HFFc6 (cell line): Measurements from ENCODE around the gene IL1R2. TPM values are rescaled to one million over a fixed set of nuclear protein-coding genes. Genes with fewer than 3 reads are reported as not detected.

ENCODE experiments used
- DNase-seq: peaks from one replicate; pipeline ENCODE4 v3.0.0-alpha.2; 2018
- H3K27ac Mint-ChIP-seq: 2 replicates; pipeline ENCODE4 v1.8.0; 2020; ENCODE audit warnings: mild to moderate bottlenecking, mixed read lengths
- H3K27me3 Mint-ChIP-seq: 2 replicates; pipeline ENCODE4 v1.8.0; 2021; ENCODE audit warnings: mild to moderate bottlenecking, moderate library complexity, mixed read lengths; ENCODE audit not compliant: insufficient read depth
- H3K36me3 Mint-ChIP-seq: 2 replicates; pipeline ENCODE4 v1.8.0; 2021; ENCODE audit warnings: low read depth, mixed read lengths
- H3K4me1 Mint-ChIP-seq: 2 replicates; pipeline ENCODE4 v1.8.0; 2020; ENCODE audit warnings: low read depth, mixed read lengths
- H3K4me3 Mint-ChIP-seq: 2 replicates; pipeline ENCODE4 v1.8.0; 2020; ENCODE audit warnings: mild to moderate bottlenecking, moderate library complexity, mixed read lengths
- H3K9me3 Mint-ChIP-seq: 2 replicates; pipeline ENCODE4 v1.8.0; 2020; ENCODE audit warnings: mild to moderate bottlenecking, mixed read lengths
- CTCF ChIP-seq: fragments of 200-600 bp; sonication (generic); IDR thresholded peaks from 2 replicates; pipeline ENCODE4 v1.5.0; 2021; ENCODE audit warnings: antibody characterized with exemption, mild to moderate bottlenecking
- total RNA-seq, 6 experiments: library from RNA; stranded (reverse); fragmentation: NEBNext Ultra II Directional; extraction: Animal tissue kit (Norgen Biotek cat#: 25700); gene quantifications; 2 replicates in 1 of 6; 3 replicates in 5 of 6; pipeline ENCODE4 v1.2.3, GENCODE V29; 2021

IL1R2 gene
- total RNA-seq, 6 experiments from 2014 or later, result 0.25 to 0.36 TPM; not detected in 4

GRCh38 chr2:102027036-102027980 is 35.5 kb downstream of the IL1R2 start:
- no peaks in the 10 kb centered on the region for H3K27me3 Mint-ChIP-seq
- peak overlapping the region; percentile 61 for H3K4me3 Mint-ChIP-seq
- peak overlapping the region; percentile 87 for H3K27ac Mint-ChIP-seq
- H3K36me3 Mint-ChIP-seq, result peaks cover 3% of the 10 kb centered on the region; the same call in 1 of the 2 replicates
- H3K9me3 Mint-ChIP-seq, result no peaks in the 10 kb centered on the region
- H3K4me1 Mint-ChIP-seq, result peaks cover 59% of the 10 kb centered on the region
- peak; percentile 69 for DNase-seq
- TF ChIP-seq CTCF, result no peak

- Mint-ChIP-seq H3K4me3 (no peak overlapping the region), H3K4me1 (peaks cover 70% of the 10 kb centered on the region), H3K27ac (no peak overlapping the region), H3K9me3 (no peaks in the 10 kb centered on the region), H3K27me3 (no peaks in the 10 kb centered on the region), H3K36me3 (peaks cover 3% of the 10 kb centered on the region; the same call in 1 of the 2 replicates)
- DNase-seq, result no peak
- no peak for TF ChIP-seq CTCF
These were observed 36.7 kb downstream of the IL1R2 start for GRCh38 chr2:102028470-102028869.

- TF ChIP-seq CTCF, result no peak
- no peaks in the 10 kb centered on the region for H3K9me3 Mint-ChIP-seq
- H3K27ac Mint-ChIP-seq, result peak overlapping the region; percentile 72
- H3K27me3 Mint-ChIP-seq, result peaks cover 3% of the 10 kb centered on the region; the same call in 1 of the 2 replicates
- H3K4me3 Mint-ChIP-seq, result no peak overlapping the region
- H3K4me1 Mint-ChIP-seq, result peaks cover 80% of the 10 kb centered on the region
- H3K36me3 Mint-ChIP-seq, result peaks cover 3% of the 10 kb centered on the region; the same call in 1 of the 2 replicates
- DNase-seq, result peak; percentile 11
These were observed 37.6 kb downstream of the IL1R2 start for GRCh38 chr2:102029405-102029804.

- peak overlapping the region; percentile 72 for H3K27ac Mint-ChIP-seq
- no peaks in the 10 kb centered on the region for H3K9me3 Mint-ChIP-seq
- DNase-seq, result no peak
These were observed 38.2 kb downstream of the IL1R2 start for GRCh38 chr2:102029952-102030351.

GRCh38 chr2:102030502-102030854 is 38.7 kb downstream of the IL1R2 start:
- H3K27ac Mint-ChIP-seq, result no peak overlapping the region
- no peak overlapping the region for H3K4me3 Mint-ChIP-seq
- H3K36me3 Mint-ChIP-seq, result peaks cover 3% of the 10 kb centered on the region; the same call in 1 of the 2 replicates
- H3K9me3 Mint-ChIP-seq, result no peaks in the 10 kb centered on the region
- peaks cover 71% of the 10 kb centered on the region for H3K4me1 Mint-ChIP-seq
- DNase-seq, result no peak
- no peak for TF ChIP-seq CTCF
- H3K27me3 Mint-ChIP-seq, result peaks cover 3% of the 10 kb centered on the region; the same call in 1 of the 2 replicates

More at GRCh38 chr2:102029952-102030351, 38.2 kb downstream of the IL1R2 start:
- Mint-ChIP-seq H3K4me3 (no peak overlapping the region), H3K36me3 (peaks cover 3% of the 10 kb centered on the region; the same call in 1 of the 2 replicates), H3K4me1 (peaks cover 77% of the 10 kb centered on the region), H3K27me3 (peaks cover 3% of the 10 kb centered on the region; the same call in 1 of the 2 replicates)
- TF ChIP-seq CTCF, result no peak
